Retinal pigment epithelial cell (primary cell): ENCODE data around the gene S100PBP.

Experiments used
- DNase-seq: peaks from one replicate; pipeline ENCODE4 v3.0.0-alpha.2; 2010; ENCODE audit warnings: low read depth
- H3K4me3 ChIP-seq: 2 replicates; pipeline ENCODE4 v1.5.1; 2011; ENCODE audit warnings: mild to moderate bottlenecking, low read length, control low read depth, moderate library complexity
- CTCF ChIP-seq: conservative IDR thresholded peaks from 2 replicates; pipeline ENCODE4 v1.5.1; 2011; ENCODE audit warnings: low read depth, low read length, control low read depth, inconsistent platforms

The S100PBP gene

GRCh38 chr1:32816676-32817158 is 736 bp upstream of the S100PBP start:
- DNase-seq, result no peak
- H3K4me3 ChIP-seq, result peak overlapping the region; percentile 98

DNA sequence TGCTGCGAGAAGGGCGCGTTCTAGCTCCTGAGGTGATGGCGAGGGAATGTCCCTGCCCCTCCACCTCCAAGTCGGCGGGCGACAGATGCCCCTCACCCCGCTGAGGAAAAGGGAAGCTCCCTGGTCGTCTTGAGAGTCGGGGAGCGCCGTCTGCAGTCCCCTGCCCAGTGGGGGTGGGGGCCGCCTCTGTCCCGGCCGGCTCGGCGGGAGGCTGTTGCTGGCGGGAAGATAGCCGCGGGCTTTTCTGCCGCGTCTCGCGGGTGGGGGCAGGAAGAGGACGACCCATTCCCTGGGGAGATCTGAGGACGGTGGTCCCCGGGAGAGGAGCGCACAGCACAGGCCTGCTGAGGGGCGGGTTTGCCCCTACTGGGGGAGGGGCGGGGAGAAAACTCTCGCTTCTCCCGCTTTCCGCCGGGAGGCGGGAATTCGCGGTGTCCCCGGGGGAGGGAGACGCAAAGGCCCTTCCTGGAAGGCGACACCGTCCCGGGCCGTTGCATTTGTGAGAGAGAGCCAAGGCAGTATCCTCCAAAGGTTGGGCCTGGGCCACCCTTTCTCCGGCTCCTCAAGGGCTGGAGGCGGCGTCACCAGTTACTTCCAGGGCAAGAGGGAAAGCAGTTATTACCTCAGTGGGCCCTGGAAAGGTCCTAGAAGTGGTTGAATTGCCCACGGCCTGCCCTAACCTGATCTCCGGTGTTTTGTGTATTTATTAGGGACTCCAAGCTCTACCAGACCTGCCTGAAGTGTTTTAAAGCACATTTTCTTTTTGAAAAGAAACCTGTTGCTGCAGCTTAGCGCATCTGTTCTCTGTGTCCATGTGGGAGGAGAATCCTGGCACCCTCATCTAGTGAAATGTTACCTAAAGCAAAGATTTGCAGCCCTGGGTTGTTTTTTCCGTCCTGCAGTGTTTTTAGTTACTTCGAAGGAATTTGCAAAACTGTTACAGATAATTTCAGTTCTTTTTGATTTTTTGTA is 648 bp downstream of the S100PBP start:
- H3K4me3 ChIP-seq, result peak overlapping the region; percentile 98
- DNase-seq, result no peak
- TF ChIP-seq CTCF, result no peak

More at GRCh38 chr1:32816676-32817158, 736 bp upstream of the S100PBP start:
- no peak for TF ChIP-seq CTCF

GRCh38 chr1:32818804-32819541 is 1.5 kb downstream of the S100PBP start:
- TF ChIP-seq CTCF, result no peak
- no peak for DNase-seq
- H3K4me3 ChIP-seq, result peak overlapping the region; percentile 98

DNA sequence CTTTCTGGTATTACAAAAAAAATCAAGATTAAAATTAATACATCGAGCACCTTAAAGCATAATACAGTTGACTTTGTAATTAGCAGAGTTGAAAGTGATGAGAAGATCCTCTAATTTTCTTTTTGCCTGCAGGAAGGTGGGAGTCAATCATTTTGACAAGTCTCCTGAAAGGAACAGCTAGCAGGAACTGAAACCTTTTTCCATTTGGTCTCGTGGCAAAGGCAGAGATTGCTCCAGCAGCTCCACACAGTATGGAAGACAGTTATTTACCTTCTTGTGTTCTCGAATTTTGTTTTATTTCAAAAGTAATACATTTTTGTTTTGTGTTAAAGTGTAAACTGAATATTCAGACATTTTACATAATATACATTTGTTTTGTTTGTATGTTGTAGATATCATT is 7.7 kb downstream of the S100PBP start:
- TF ChIP-seq CTCF, result no peak
- no peak overlapping the region for H3K4me3 ChIP-seq
- DNase-seq, result no peak

- DNase-seq, result no peak
Measured at GRCh38 chr1:32828341-32828740, 10.9 kb downstream of the S100PBP start.

More at GRCh38 chr1:32828341-32828740, 10.9 kb downstream of the S100PBP start:
- no peak overlapping the region for H3K4me3 ChIP-seq
- peak; percentile 1 for TF ChIP-seq CTCF
